ENCODE results near the gene ZNF793.

ZNF793 gene

DNA sequence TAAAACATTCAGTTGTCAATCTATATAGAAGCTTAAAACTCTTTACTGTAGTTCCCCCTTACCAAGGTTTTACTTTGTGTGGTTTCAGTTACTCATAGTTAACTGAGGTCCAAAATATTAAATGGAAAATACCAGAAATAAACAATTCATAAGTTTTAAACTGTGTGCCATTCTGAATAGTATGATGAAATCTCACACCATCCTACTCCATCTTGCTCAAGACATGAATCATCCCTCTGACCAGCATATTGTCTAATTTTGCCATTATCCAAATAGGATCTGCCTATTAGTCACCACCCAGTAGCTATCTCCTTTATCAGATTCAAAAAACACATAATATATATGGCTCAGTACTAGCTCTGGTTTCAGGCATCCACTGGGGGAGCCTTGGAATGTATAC is 65.5 kb downstream of the ZNF793 start:
- FAIRE-seq, result no peak

DNA sequence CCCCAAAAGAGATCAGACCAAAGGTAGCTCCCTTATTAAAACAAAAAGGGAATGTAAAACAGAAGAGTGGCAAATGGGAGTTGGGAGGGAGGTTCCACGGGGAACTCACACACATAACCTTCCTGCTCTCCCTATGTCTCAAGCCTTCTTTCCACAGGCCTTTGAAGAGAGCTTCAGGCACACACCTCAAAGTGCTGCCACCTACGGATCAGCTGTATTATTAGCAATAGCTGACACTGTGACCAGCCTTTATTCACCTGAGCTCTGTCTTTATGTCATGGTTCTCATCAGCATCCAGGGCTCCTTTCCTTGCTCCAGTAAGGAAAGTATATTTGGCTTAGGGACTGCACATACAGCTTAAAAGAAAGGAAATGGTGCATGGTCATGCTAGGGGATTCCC is 76.6 kb downstream of the ZNF793 start:
- FAIRE-seq, result no peak

Data from colon (tissue), 2 donors.